Sigmoid colon (tissue), 4 donors: ENCODE measurements around the gene DNAH11.

Experiments
- POLR2A ChIP-seq, 2 donors: fragments of 450-650 bp; IDR thresholded peaks; one replicate each; pipeline ENCODE4 v1.6.1; 2016; ENCODE audit warnings: antibody characterized with exemption in 2 of 2, mild to moderate bottlenecking in 2 of 2, moderate library complexity in 2 of 2
- POLR2AphosphoS5 ChIP-seq, 4 donors: sonication (generic); formaldehyde crosslinking; IDR thresholded peaks; one replicate each; pipeline ENCODE4 v1.6.1; 2017; ENCODE audit warnings: antibody characterized with exemption in 4 of 4
- TF ChIP-seq, protein P1 (sequence below), 4 experiments: fragments of 450-650 bp in 3 of 4; fragments of 200-600 bp in 1 of 4; IDR thresholded peaks; one replicate each; pipeline ENCODE4 v1.5.1; 2016 to 2019; ENCODE audit warnings: antibody characterized with exemption in 4 of 4, mild to moderate bottlenecking in 3 of 4, moderate library complexity in 2 of 4

DNA sequence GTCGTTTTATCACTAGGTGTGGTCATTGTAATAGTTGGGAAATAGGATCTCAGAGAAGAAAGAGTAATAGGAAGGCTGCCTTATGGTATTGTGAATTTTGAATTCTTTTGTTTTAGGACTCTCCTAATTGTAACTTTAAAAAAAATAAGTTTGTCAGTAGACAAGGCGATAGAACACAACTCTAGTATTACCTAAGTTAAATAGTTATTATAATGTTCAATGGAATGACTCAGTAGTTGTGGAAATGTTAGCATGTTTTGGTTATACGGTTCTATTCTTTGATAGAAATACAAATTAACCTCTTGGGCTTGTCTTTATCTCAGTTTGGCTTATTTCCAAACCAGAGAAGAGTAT, 1.4 kb downstream of the DNAH11 start:
- TF ChIP-seq, protein P1, sequence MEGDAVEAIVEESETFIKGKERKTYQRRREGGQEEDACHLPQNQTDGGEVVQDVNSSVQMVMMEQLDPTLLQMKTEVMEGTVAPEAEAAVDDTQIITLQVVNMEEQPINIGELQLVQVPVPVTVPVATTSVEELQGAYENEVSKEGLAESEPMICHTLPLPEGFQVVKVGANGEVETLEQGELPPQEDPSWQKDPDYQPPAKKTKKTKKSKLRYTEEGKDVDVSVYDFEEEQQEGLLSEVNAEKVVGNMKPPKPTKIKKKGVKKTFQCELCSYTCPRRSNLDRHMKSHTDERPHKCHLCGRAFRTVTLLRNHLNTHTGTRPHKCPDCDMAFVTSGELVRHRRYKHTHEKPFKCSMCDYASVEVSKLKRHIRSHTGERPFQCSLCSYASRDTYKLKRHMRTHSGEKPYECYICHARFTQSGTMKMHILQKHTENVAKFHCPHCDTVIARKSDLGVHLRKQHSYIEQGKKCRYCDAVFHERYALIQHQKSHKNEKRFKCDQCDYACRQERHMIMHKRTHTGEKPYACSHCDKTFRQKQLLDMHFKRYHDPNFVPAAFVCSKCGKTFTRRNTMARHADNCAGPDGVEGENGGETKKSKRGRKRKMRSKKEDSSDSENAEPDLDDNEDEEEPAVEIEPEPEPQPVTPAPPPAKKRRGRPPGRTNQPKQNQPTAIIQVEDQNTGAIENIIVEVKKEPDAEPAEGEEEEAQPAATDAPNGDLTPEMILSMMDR (IDR thresholded peaks at IDR 0.05) = no peak
- no peak for TF ChIP-seq POLR2AphosphoS5 (IDR thresholded peaks at IDR 0.05)
- no peak for TF ChIP-seq POLR2A (IDR thresholded peaks at IDR 0.05)
